Mucosa of stomach (tissue), 1 donor: Measurements from ENCODE around the gene PPP1R13L.
"Not testable (repeated sequence)": the region's sequence is repeated elsewhere in the genome, so short reads cannot be mapped to it uniquely, and the experiment has no call there.

Source experiments
- H3K27me3 ChIP-seq: one replicate; pipeline ENCODE4 v1.7.0; 2013; ENCODE audit warnings: mild to moderate bottlenecking, low read length; ENCODE audit not compliant: control insufficient read depth, insufficient read depth
- H3K36me3 ChIP-seq: one replicate; pipeline ENCODE4 v1.7.0; 2013; ENCODE audit warnings: low read length; ENCODE audit not compliant: control insufficient read depth, insufficient read depth
- H3K4me1 ChIP-seq: one replicate; pipeline ENCODE4 v1.7.0; 2013; ENCODE audit warnings: mild to moderate bottlenecking, low read length; ENCODE audit not compliant: control insufficient read depth, insufficient read depth
- H3K4me3 ChIP-seq: one replicate; pipeline ENCODE4 v1.7.0; 2013; ENCODE audit warnings: low read length
- H3K9ac ChIP-seq: one replicate; pipeline ENCODE4 v1.7.0; 2013; ENCODE audit warnings: mild to moderate bottlenecking, low read length, moderate library complexity
- H3K9me3 ChIP-seq: one replicate; pipeline ENCODE4 v1.7.0; 2013; ENCODE audit warnings: mild to moderate bottlenecking, low read length, moderate library complexity; ENCODE audit not compliant: control insufficient read depth
- donor health status: Pancreatic carcinoma.

PPP1R13L gene

GRCh38 chr19:45414468-45414867 is 9.6 kb upstream of the PPP1R13L start:
- Histone ChIP-seq H3K4me1 (no peaks in the 10 kb centered on the region), H3K27me3 (no peaks in the 10 kb centered on the region), H3K4me3 (no peak overlapping the region), H3K9ac (no peak overlapping the region), H3K9me3 (no peaks in the 10 kb centered on the region), H3K36me3 (no peaks in the 10 kb centered on the region)

GRCh38 chr19:45413497-45413896 is 8.6 kb upstream of the PPP1R13L start:
- Histone ChIP-seq H3K9ac (no peak overlapping the region), H3K27me3 (no peaks in the 10 kb centered on the region), H3K36me3 (no peaks in the 10 kb centered on the region), H3K4me3 (no peak overlapping the region), H3K9me3 (no peaks in the 10 kb centered on the region), H3K4me1 (no peaks in the 10 kb centered on the region)

- not testable (repeated sequence) for H3K9ac ChIP-seq, H3K4me3 ChIP-seq, H3K27me3 ChIP-seq, H3K36me3 ChIP-seq, H3K9me3 ChIP-seq, H3K4me1 ChIP-seq
These were observed 5.5 kb upstream of the PPP1R13L start for GRCh38 chr19:45410330-45410729.

GRCh38 chr19:45409557-45409920 is 4.7 kb upstream of the PPP1R13L start:
- H3K4me1 ChIP-seq = peaks cover 15% of the 10 kb centered on the region
- H3K4me3 ChIP-seq = no peak overlapping the region
- H3K27me3 ChIP-seq = peaks cover 3% of the 10 kb centered on the region
- H3K36me3 ChIP-seq = no peaks in the 10 kb centered on the region
- H3K9me3 ChIP-seq = no peaks in the 10 kb centered on the region
- no peak overlapping the region for H3K9ac ChIP-seq

GRCh38 chr19:45408830-45409556 is 4.1 kb upstream of the PPP1R13L start:
- H3K9ac ChIP-seq = no peak overlapping the region
- H3K4me3 ChIP-seq = no peak overlapping the region
- H3K36me3 ChIP-seq = no peaks in the 10 kb centered on the region
- no peaks in the 10 kb centered on the region for H3K9me3 ChIP-seq
- H3K27me3 ChIP-seq = peaks cover 8% of the 10 kb centered on the region
- H3K4me1 ChIP-seq = peaks cover 19% of the 10 kb centered on the region

GRCh38 chr19:45408121-45408520 is 3.3 kb upstream of the PPP1R13L start:
- H3K27me3 ChIP-seq = peaks cover 8% of the 10 kb centered on the region
- peaks cover 28% of the 10 kb centered on the region for H3K4me1 ChIP-seq
- H3K9me3 ChIP-seq = no peaks in the 10 kb centered on the region
- no peak overlapping the region for H3K4me3 ChIP-seq
- no peaks in the 10 kb centered on the region for H3K36me3 ChIP-seq
- H3K9ac ChIP-seq = no peak overlapping the region

GRCh38 chr19:45407585-45407984 is 2.7 kb upstream of the PPP1R13L start:
- H3K9ac ChIP-seq = not testable (repeated sequence)

GRCh38 chr19:45407091-45407375 is 2.2 kb upstream of the PPP1R13L start:
- Histone ChIP-seq H3K9ac (peak overlapping the region; percentile 83), H3K4me3 (peak overlapping the region; percentile 45), H3K4me1 (peaks cover 34% of the 10 kb centered on the region), H3K27me3 (peaks cover 8% of the 10 kb centered on the region), H3K36me3 (no peaks in the 10 kb centered on the region), H3K9me3 (no peaks in the 10 kb centered on the region)

More at GRCh38 chr19:45407585-45407984, 2.7 kb upstream of the PPP1R13L start:
- not testable (repeated sequence) for H3K9me3 ChIP-seq, H3K27me3 ChIP-seq, H3K4me3 ChIP-seq, H3K36me3 ChIP-seq
- H3K4me1 ChIP-seq = peaks cover 33% of the 10 kb centered on the region

GRCh38 chr19:45406226-45407090 is 1.6 kb upstream of the PPP1R13L start, which contains the start of gene POLR1G:
Gene POLR1G, plus strand, starts transcription at chr19:45406644. Its CDS starts 53 bp downstream, at chr19:45406697.
- H3K4me1 ChIP-seq = peaks cover 34% of the 10 kb centered on the region

GRCh38 chr19:45405435-45406225 is 761 bp upstream of the PPP1R13L start:
- Histone ChIP-seq H3K36me3 (no peaks in the 10 kb centered on the region), H3K4me3 (peak overlapping the region; percentile 45), H3K4me1 (peaks cover 34% of the 10 kb centered on the region), H3K9ac (peak overlapping the region; percentile 83), H3K9me3 (no peaks in the 10 kb centered on the region), H3K27me3 (peaks cover 8% of the 10 kb centered on the region)

More at GRCh38 chr19:45406226-45407090, 1.6 kb upstream of the PPP1R13L start, which contains the start of gene POLR1G:
- Histone ChIP-seq H3K9me3 (no peaks in the 10 kb centered on the region), H3K4me3 (peak within 1 kb of the TSS; percentile 45), H3K36me3 (no peaks in the 10 kb centered on the region), H3K27me3 (peaks cover 8% of the 10 kb centered on the region), H3K9ac (peak within 1 kb of the TSS; percentile 83)

- Histone ChIP-seq H3K4me3 (peak overlapping the region; percentile 45), H3K36me3 (no peaks in the 10 kb centered on the region), H3K9me3 (no peaks in the 10 kb centered on the region), H3K4me1 (peaks cover 34% of the 10 kb centered on the region), H3K27me3 (peaks cover 8% of the 10 kb centered on the region), H3K9ac (peak overlapping the region; percentile 83)
These were observed 900 bp downstream of the PPP1R13L start for GRCh38 chr19:45403781-45404556.
